Smooth muscle cell of bladder (primary cell): ENCODE results near the gene TRUB1. TPM values are rescaled to one million over a fixed set of nuclear protein-coding genes. Genes with fewer than 3 reads are reported as not detected.

Experiments used
- total RNA-seq: library from RNA; depleted of rRNA; stranded (reverse); fragments of >200 nt; gene quantifications from 2 replicates; pipeline ENCODE4 v1.2.3, GENCODE V29; 2014

The TRUB1 gene
- total RNA-seq = 23.5 and 26.8 TPM in 2 replicates

DNA sequence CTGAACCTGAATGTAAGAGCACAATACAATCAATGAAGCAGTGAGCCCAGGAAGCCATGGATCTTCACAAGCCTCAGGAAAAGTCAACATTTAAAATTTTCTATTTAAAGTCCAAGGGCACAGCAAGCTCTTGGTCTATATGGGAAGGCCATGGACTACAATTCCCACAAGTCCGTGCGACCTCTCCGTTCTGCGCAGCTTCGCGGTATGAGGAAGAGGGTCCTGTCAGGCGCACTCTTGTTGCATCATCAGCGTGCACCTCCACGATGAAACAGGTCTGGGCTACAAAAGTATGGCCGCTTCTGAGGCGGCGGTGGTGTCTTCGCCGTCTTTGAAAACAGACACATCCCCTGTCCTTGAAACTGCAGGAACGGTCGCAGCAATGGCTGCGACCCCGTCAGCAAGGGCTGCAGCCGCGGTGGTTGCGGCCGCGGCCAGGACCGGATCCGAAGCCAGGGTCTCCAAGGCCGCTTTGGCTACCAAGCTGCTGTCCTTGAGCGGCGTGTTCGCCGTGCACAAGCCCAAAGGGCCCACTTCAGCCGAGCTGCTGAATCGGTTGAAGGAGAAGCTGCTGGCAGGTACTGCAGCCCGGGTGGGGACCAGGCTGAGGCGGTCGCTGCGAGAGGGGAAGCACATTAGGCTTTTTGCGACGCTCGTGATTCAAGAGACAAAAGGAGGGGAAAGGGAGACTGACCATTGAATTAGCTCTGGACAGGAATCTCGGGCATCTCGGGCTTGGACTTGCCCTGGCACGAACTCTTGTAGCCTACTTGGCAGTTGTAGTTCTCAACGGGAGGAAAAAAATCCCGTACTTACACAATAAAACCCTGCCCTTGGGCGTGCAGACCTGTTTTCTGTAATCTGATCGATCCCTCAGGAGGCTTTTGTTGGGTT is at the start of gene TRUB1:
TSS of gene TRUB1 (plus strand) at position 234 of the 894 bp plus-strand sequence. CDS start at position 293, 59 bp downstream.

Other genes starting within 250 kb of the TRUB1 start
- gene FHIP2A, start 116.4 kb upstream of the TRUB1 start, total RNA-seq = 17.6 and 17.9 TPM in 2 replicates
- gene ATRNL1, start 155.2 kb downstream of the TRUB1 start, total RNA-seq = under 0.01 and 0.18 TPM in 2 replicates